Dendritic cell treated with granulocyte-macrophage colony-stimulating factor and Interleukin-4, amounts not matched to agents 40 ng/mL and 50 ng/mL, for 4 days (primary cell): ENCODE results near the gene DIPK1A.

Experiments
- H3K27ac Mint-ChIP-seq: one replicate; pipeline ENCODE4 v1.8.0; 2022; ENCODE audit warnings: mild to moderate bottlenecking, mixed read lengths
- H3K27me3 Mint-ChIP-seq: one replicate; pipeline ENCODE4 v1.8.0; 2022; ENCODE audit warnings: mild to moderate bottlenecking, mixed read lengths
- H3K36me3 Mint-ChIP-seq: one replicate; pipeline ENCODE4 v1.8.0; 2022; ENCODE audit warnings: low read depth, mixed read lengths
- H3K4me1 Mint-ChIP-seq: one replicate; pipeline ENCODE4 v1.8.0; 2022; ENCODE audit warnings: low read depth, mixed read lengths
- H3K4me3 Mint-ChIP-seq: one replicate; pipeline ENCODE4 v1.8.0; 2022; ENCODE audit warnings: mild to moderate bottlenecking, moderate library complexity, mixed read lengths
- H3K9me3 Mint-ChIP-seq: one replicate; pipeline ENCODE4 v1.8.0; 2022; ENCODE audit warnings: mixed read lengths
- intact Hi-C: fragments of 100-400 bp; cut with micrococcal nuclease; formaldehyde crosslinking; loops from one replicate; pipeline ENCODE4 v1.15.0; 2022

DIPK1A gene

GRCh38 chr1:92929461-92929860 is 31.8 kb downstream of the DIPK1A start:
- intact Hi-C loops, result loop anchor here (10.0 kb wide), 1 partner anchor 55 kb away; no protein-coding TSS in a partner anchor
- no peak overlapping the region for H3K4me3 Mint-ChIP-seq
- H3K4me1 Mint-ChIP-seq, result peaks cover 54% of the 10 kb centered on the region

GRCh38 chr1:92927870-92928269 is 33.4 kb downstream of the DIPK1A start:
- peak overlapping the region; percentile 20 for H3K27ac Mint-ChIP-seq
- peaks cover 9% of the 10 kb centered on the region for H3K36me3 Mint-ChIP-seq
- no peaks in the 10 kb centered on the region for H3K27me3 Mint-ChIP-seq
- no peaks in the 10 kb centered on the region for H3K9me3 Mint-ChIP-seq
- H3K4me3 Mint-ChIP-seq, result no peak overlapping the region
- peaks cover 51% of the 10 kb centered on the region for H3K4me1 Mint-ChIP-seq
- intact Hi-C loops, result loop anchor here (10.0 kb wide), 1 partner anchor 53 kb away; no protein-coding TSS in a partner anchor

More at GRCh38 chr1:92929461-92929860, 31.8 kb downstream of the DIPK1A start:
- Mint-ChIP-seq H3K9me3 (no peaks in the 10 kb centered on the region), H3K27ac (no peak overlapping the region), H3K36me3 (peaks cover 1% of the 10 kb centered on the region), H3K27me3 (no peaks in the 10 kb centered on the region)

- intact Hi-C loops, result loop anchor here (10.0 kb wide), 1 partner anchor 52 kb away; no protein-coding TSS in a partner anchor
- H3K4me1 Mint-ChIP-seq, result peaks cover 51% of the 10 kb centered on the region
- no peak overlapping the region for H3K4me3 Mint-ChIP-seq
- no peaks in the 10 kb centered on the region for H3K27me3 Mint-ChIP-seq
- H3K9me3 Mint-ChIP-seq, result no peaks in the 10 kb centered on the region
- peaks cover 11% of the 10 kb centered on the region for H3K36me3 Mint-ChIP-seq
- H3K27ac Mint-ChIP-seq, result peak overlapping the region; percentile 20
Observed at GRCh38 chr1:92926873-92927272, 34.4 kb downstream of the DIPK1A start.

GRCh38 chr1:92924501-92924900 is 36.8 kb downstream of the DIPK1A start:
- Mint-ChIP-seq H3K36me3 (peaks cover 25% of the 10 kb centered on the region), H3K4me1 (peaks cover 44% of the 10 kb centered on the region), H3K27ac (no peak overlapping the region), H3K27me3 (no peaks in the 10 kb centered on the region), H3K9me3 (peaks cover 5% of the 10 kb centered on the region), H3K4me3 (no peak overlapping the region)
- intact Hi-C loops, result loop anchor here (10.0 kb wide), 1 partner anchor 50 kb away; no protein-coding TSS in a partner anchor

- Mint-ChIP-seq H3K4me1 (peaks cover 38% of the 10 kb centered on the region), H3K9me3 (peaks cover 5% of the 10 kb centered on the region), H3K4me3 (no peak overlapping the region), H3K27me3 (no peaks in the 10 kb centered on the region), H3K36me3 (peaks cover 25% of the 10 kb centered on the region), H3K27ac (no peak overlapping the region)
- intact Hi-C loops, result loop anchor here (10.0 kb wide), 1 partner anchor 49 kb away; no protein-coding TSS in a partner anchor
Observed at GRCh38 chr1:92923664-92924063, 37.6 kb downstream of the DIPK1A start.

- Mint-ChIP-seq H3K36me3 (peaks cover 31% of the 10 kb centered on the region), H3K27me3 (no peaks in the 10 kb centered on the region), H3K4me3 (no peak overlapping the region), H3K27ac (no peak overlapping the region), H3K4me1 (peaks cover 31% of the 10 kb centered on the region), H3K9me3 (peaks cover 5% of the 10 kb centered on the region)
- intact Hi-C loops, result loop anchor here (10.0 kb wide), 1 partner anchor 48 kb away; no protein-coding TSS in a partner anchor
Observed at GRCh38 chr1:92922356-92923035, 38.8 kb downstream of the DIPK1A start.

- H3K4me1 Mint-ChIP-seq, result peaks cover 19% of the 10 kb centered on the region
- intact Hi-C loops, result loop anchor here (10.0 kb wide), 1 partner anchor 47 kb away; no protein-coding TSS in a partner anchor
- H3K4me3 Mint-ChIP-seq, result no peak overlapping the region
- peaks cover 5% of the 10 kb centered on the region for H3K9me3 Mint-ChIP-seq
- H3K27ac Mint-ChIP-seq, result no peak overlapping the region
- H3K36me3 Mint-ChIP-seq, result peaks cover 31% of the 10 kb centered on the region
- H3K27me3 Mint-ChIP-seq, result no peaks in the 10 kb centered on the region
Observed at GRCh38 chr1:92921031-92922023, 39.9 kb downstream of the DIPK1A start.

GRCh38 chr1:92916899-92917298 is 44.4 kb downstream of the DIPK1A start:
- intact Hi-C loops, result no loop called here
- no peaks in the 10 kb centered on the region for H3K27me3 Mint-ChIP-seq
- H3K27ac Mint-ChIP-seq, result no peak overlapping the region
- peaks cover 20% of the 10 kb centered on the region for H3K4me1 Mint-ChIP-seq
- peaks cover 5% of the 10 kb centered on the region for H3K9me3 Mint-ChIP-seq
- peaks cover 19% of the 10 kb centered on the region for H3K36me3 Mint-ChIP-seq
- no peak overlapping the region for H3K4me3 Mint-ChIP-seq

- Mint-ChIP-seq H3K4me3 (no peak overlapping the region), H3K9me3 (peaks cover 4% of the 10 kb centered on the region), H3K36me3 (peaks cover 12% of the 10 kb centered on the region), H3K4me1 (peaks cover 8% of the 10 kb centered on the region), H3K27ac (no peak overlapping the region), H3K27me3 (no peaks in the 10 kb centered on the region)
- intact Hi-C loops, result no loop called here
Observed at GRCh38 chr1:92915547-92915946, 45.7 kb downstream of the DIPK1A start.

- Mint-ChIP-seq H3K27ac (no peak overlapping the region), H3K9me3 (no peaks in the 10 kb centered on the region), H3K4me3 (no peak overlapping the region), H3K36me3 (peaks cover 6% of the 10 kb centered on the region), H3K27me3 (no peaks in the 10 kb centered on the region), H3K4me1 (peaks cover 7% of the 10 kb centered on the region)
- intact Hi-C loops, result no loop called here
Observed at GRCh38 chr1:92913093-92913819, 48.0 kb downstream of the DIPK1A start.

- Mint-ChIP-seq H3K4me1 (peaks cover 7% of the 10 kb centered on the region), H3K9me3 (no peaks in the 10 kb centered on the region), H3K27ac (no peak overlapping the region), H3K36me3 (peaks cover 9% of the 10 kb centered on the region), H3K4me3 (no peak overlapping the region), H3K27me3 (no peaks in the 10 kb centered on the region)
- intact Hi-C loops, result no loop called here
Observed at GRCh38 chr1:92910081-92910480, 51.2 kb downstream of the DIPK1A start.

- H3K4me3 Mint-ChIP-seq, result no peak overlapping the region
- peaks cover 5% of the 10 kb centered on the region for H3K4me1 Mint-ChIP-seq
- peaks cover 9% of the 10 kb centered on the region for H3K36me3 Mint-ChIP-seq
- no peak overlapping the region for H3K27ac Mint-ChIP-seq
- H3K9me3 Mint-ChIP-seq, result no peaks in the 10 kb centered on the region
- intact Hi-C loops, result no loop called here
- no peaks in the 10 kb centered on the region for H3K27me3 Mint-ChIP-seq
Observed at GRCh38 chr1:92909321-92909720, 51.9 kb downstream of the DIPK1A start.

GRCh38 chr1:92907949-92908684 is 53.1 kb downstream of the DIPK1A start:
- intact Hi-C loops, result no loop called here
- no peaks in the 10 kb centered on the region for H3K4me1 Mint-ChIP-seq
- H3K9me3 Mint-ChIP-seq, result no peaks in the 10 kb centered on the region
- no peak overlapping the region for H3K27ac Mint-ChIP-seq
- H3K27me3 Mint-ChIP-seq, result no peaks in the 10 kb centered on the region
- no peak overlapping the region for H3K4me3 Mint-ChIP-seq
- peaks cover 9% of the 10 kb centered on the region for H3K36me3 Mint-ChIP-seq
